DMS153 treated with DMSO at 0.1 percent for 48 hours (cell line): ENCODE measurements around the gene TXNL4B.
"Not testable (repeated sequence)": the region's sequence is repeated elsewhere in the genome, so short reads cannot be mapped to it uniquely, and the experiment has no call there.

Experiments used
- DNase-seq: peaks from one replicate; lab custom pipeline; 2025; ENCODE audit not compliant: unreplicated experiment; lab: John Stamatoyannopoulos, UW

Gene TXNL4B

DNA sequence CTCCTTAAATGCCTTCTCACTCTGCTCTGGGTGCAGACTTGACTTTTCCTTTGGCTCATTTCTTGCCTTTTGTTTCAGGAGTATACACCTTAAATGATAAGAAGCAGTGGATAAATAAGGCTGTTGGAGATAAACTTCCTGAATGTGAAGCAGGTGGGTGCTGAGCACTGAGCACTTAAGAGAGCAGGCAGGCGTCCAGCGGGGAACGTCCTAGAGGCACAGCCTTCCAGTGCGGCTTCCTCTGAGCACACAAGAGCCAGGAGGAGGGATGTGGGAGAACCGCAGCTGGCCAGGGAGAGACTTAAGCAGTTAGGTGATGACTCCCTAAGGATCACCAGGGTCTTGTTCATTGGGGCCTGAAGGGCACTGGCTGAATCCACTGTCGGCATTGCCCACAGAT, 18.4 kb downstream of the TXNL4B start:
- DNase-seq = not testable (repeated sequence)

DNA sequence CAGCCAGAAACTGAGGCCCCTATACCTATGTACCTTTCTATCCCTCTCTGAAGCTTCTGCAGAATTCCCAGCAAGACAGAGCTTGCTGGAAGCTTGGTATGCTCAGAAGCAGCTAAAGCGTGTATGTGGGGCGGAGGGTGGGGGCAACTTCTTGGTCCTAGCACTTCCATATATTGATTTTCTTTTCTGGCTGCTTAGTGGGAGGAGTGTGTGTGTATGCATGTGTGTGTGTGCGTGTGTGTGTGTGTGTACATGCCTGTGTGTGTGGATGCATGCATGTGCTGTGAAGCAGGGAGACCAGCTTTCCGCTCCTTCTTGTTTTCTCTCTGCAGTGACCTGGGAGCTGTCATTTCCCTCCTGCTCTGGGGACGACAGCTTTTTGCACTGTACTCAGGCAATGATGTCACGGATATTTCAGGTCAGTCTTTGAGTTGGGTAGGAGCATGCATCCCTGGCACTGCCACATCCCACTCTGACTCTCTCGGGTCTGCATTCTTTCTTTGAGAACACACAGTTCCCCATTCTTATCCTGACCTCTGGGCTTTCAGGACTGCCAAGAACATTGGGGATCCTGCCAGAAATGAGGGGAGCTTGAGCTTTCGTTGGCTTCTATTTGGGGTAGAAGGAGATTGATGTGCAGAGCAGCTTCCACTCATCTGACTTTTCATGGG, 19.7 kb downstream of the TXNL4B start:
- no peak for DNase-seq

- no peak for DNase-seq
Observed at GRCh38 chr16:72072514-72073342, 20.7 kb downstream of the TXNL4B start.

GRCh38 chr16:72068930-72069329, 24.5 kb downstream of the TXNL4B start:
- DNase-seq = no peak

- peak; percentile 31 for DNase-seq
Observed at GRCh38 chr16:72066747-72067146, 26.7 kb downstream of the TXNL4B start.

GRCh38 chr16:72064361-72064894, 29.0 kb downstream of the TXNL4B start:
- no peak for DNase-seq

DNA sequence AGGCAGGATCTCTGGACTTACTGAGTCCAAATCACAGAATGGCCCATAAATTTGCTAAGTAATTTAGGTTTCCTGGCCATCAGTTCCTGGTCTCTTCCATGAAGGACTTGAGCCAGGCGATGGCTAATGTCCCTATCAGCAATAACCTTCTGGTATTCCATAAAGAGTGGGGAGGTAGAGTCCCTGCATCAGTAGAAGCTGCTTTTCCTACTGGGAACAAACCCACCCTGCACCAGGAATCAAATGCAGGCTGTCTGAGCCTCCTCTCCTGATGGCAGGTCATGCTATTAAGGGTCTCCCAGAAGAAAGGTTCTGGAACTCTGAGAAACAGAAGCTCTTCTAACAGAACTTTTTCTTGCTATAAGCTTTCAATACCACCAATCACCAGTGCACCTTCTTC, 31.9 kb downstream of the TXNL4B start:
- DNase-seq = no peak

DNA sequence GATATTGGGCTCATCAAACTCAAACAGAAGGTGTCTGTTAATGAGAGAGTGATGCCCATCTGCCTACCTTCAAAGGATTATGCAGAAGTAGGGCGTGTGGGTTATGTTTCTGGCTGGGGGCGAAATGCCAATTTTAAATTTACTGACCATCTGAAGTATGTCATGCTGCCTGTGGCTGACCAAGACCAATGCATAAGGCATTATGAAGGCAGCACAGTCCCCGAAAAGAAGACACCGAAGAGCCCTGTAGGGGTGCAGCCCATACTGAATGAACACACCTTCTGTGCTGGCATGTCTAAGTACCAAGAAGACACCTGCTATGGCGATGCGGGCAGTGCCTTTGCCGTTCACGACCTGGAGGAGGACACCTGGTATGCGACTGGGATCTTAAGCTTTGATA, 33.0 kb downstream of the TXNL4B start:
- no peak for DNase-seq

- DNase-seq = not testable (repeated sequence)
Observed at GRCh38 chr16:72059060-72059459, 34.4 kb downstream of the TXNL4B start.

GRCh38 chr16:72057313-72057712, 36.1 kb downstream of the TXNL4B start:
- not testable (repeated sequence) for DNase-seq

- no peak for DNase-seq
Observed at GRCh38 chr16:72055911-72056310, 37.5 kb downstream of the TXNL4B start.

- not testable (repeated sequence) for DNase-seq
Observed at GRCh38 chr16:72054254-72054847, 39.1 kb downstream of the TXNL4B start, which contains the start of gene HP. Gene HP (plus strand): TSS chr16:72054505. CDS start chr16:72054653, 148 bp downstream.

- no peak for DNase-seq
Observed at GRCh38 chr16:72051818-72052217, 41.6 kb downstream of the TXNL4B start.

DNA sequence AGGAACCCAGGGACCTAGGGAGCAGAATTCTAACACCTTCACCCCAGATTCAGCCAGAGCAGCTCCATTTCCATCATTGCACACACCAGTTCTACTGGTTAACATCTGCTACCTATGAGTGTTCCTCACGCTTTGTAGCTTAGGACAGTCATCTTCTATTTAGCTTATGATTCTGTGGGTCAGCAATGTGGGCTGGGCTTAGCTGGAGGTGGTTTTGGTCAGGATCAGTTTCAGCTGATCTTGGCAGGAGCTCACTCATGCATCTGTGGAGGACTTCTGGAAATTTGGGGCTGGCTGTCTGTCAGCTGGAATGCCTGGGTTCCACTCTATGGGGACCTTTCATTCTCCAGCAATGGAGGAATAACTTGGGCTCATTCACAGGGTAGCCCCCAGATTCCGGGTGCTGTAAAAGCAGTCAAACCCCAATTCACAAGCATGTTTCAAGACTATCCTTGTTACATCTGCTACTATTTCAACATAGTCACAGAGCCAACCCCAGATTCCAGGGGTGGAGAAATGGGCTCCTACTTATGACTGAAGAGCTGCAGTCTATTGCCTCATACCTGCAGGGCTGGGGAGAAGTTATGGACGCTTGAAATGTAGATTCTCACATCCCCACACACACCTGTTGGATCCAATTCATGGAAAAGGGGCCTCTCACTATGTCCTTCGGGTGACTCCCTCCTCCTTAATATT, 42.5 kb downstream of the TXNL4B start:
- no peak for DNase-seq

DNA sequence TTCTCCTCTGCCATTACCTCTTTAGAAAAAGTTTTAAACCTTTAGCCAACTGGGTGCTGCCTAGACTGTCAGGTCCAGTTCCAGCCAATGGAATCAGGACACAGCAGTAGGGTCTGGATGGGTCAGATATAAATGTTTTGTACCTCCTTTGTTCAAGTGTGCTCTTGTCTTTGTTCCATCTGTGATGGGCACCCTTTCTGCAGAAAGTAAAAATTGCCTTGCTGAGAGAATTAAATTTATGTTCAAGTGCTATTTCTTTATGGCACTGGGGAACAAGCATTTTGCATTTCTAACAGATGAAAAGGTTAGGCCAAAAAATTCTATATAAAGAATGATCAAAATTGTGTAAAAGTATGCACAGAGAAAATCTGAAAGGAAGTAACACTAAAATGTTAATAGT, 44.3 kb downstream of the TXNL4B start:
- no peak for DNase-seq

- DNase-seq = no peak
Observed at GRCh38 chr16:72044825-72045359, 48.5 kb downstream of the TXNL4B start.

- no peak for DNase-seq
Observed at GRCh38 chr16:72044296-72044695, 49.1 kb downstream of the TXNL4B start.

DNA sequence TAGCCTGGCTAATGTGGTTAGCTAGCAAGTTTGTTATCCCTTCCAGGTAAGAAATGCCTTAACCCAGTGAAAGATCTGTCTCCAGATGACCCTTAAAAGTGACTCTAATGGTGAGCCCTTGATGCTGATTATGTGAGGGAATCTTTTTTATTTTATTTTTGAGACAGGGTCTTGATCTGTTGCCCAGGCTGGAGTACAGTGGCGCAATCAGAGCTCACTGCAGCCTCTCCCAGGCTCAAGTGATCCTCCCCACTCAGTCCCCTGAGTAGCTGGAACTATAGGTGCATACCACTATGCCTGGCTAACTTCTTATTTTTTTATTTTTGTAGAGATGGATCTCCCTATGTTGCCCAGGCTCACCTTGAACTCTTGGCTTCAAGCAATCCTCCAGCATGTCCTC, 49.9 kb downstream of the TXNL4B start:
- DNase-seq = no peak

GRCh38 chr16:72043058-72043457, 50.4 kb downstream of the TXNL4B start:
- DNase-seq = no peak

- DNase-seq = no peak
Observed at GRCh38 chr16:72042157-72042660, 51.2 kb downstream of the TXNL4B start.

DNA sequence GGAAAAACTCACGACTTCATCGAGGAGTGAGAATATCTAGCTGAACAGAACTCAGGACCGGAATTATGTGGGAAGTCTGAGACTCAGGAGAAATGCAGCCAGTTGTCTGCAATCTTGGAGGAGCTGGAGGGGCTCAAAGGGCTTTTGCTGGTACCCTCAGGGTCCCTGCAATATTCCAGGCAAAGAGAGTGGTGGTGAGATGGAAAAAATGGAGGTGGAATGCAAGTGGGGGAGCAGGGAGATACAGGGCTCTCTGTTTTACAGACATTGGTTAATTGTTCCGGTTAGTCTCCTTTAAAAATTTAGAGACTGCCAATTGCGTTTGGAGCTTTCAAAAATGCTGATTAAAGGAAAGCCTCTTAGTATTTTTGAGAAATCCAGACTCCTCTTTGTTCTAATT, 57.3 kb downstream of the TXNL4B start:
- no peak for DNase-seq
